Hematopoietic multipotent progenitor cell (in vitro differentiated cells): ENCODE results near the gene CELF3. TPM values are rescaled to one million over a fixed set of nuclear protein-coding genes. Genes with fewer than 3 reads are reported as not detected.

Experiments used
- small RNA-seq: library from RNA; depleted of rRNA; stranded (forward); fragments of <200 nt; gene quantifications from one replicate; pipeline ENCODE3, GENCODE V24; 2012
- total RNA-seq: library from RNA; depleted of rRNA; stranded (reverse); fragments of >200 nt; gene quantifications from one replicate; pipeline ENCODE4 v1.2.3, GENCODE V29; 2012

Gene CELF3
- total RNA-seq, 1 donor, result not detected

Small RNAs within 50 kb of the gene (small RNA-seq; reads per million reads assigned to genes)
- gene RNU6-662P, result not detected

Other genes starting within 250 kb of the CELF3 start
- 0.81 TPM for gene CGN, start 205.4 kb downstream of the CELF3 start, total RNA-seq
- 2.7 TPM for gene TUFT1, start 176.5 kb downstream of the CELF3 start, total RNA-seq
- gene SNX27, start 104.8 kb downstream of the CELF3 start, total RNA-seq, result 11.8 TPM
- gene RIIAD1, start 4.7 kb upstream of the CELF3 start, total RNA-seq, result not detected
- gene MRPL9, start 46.7 kb upstream of the CELF3 start, total RNA-seq, result 70.6 TPM
- 3.5 TPM for gene TDRKH, start 73.7 kb upstream of the CELF3 start, total RNA-seq
- under 0.01 TPM for gene LINGO4, start 88.6 kb upstream of the CELF3 start, total RNA-seq
- gene RORC, start 115.0 kb upstream of the CELF3 start, total RNA-seq, result 0.54 TPM
- gene C2CD4D, start 123.0 kb upstream of the CELF3 start, total RNA-seq, result not detected
- not detected for gene THEM5, start 136.9 kb upstream of the CELF3 start, total RNA-seq
- 18.3 TPM for gene THEM4, start 192.7 kb upstream of the CELF3 start, total RNA-seq